GM19099 (cell line): ENCODE measurements around the gene VCP.

Experiments
- POLR2A ChIP-seq: IDR thresholded peaks from 3 replicates; pipeline ENCODE4 v1.6.1; 2011; ENCODE audit warnings: low read depth; ENCODE audit not compliant: insufficient read length; ENCODE audit errors: extremely low read depth

VCP gene

GRCh38 chr9:35054871-35055644 is 17.4 kb downstream of the VCP start:
- no peak for TF ChIP-seq POLR2A

GRCh38 chr9:35054185-35054835 is 18.1 kb downstream of the VCP start:
- no peak for TF ChIP-seq POLR2A

GRCh38 chr9:35051069-35051967 is 21.1 kb downstream of the VCP start:
- no peak for TF ChIP-seq POLR2A

- TF ChIP-seq POLR2A = no peak
Measured at GRCh38 chr9:35048511-35048910, 23.9 kb downstream of the VCP start.

GRCh38 chr9:35044071-35044470 is 28.4 kb downstream of the VCP start:
- no peak for TF ChIP-seq POLR2A

GRCh38 chr9:35042891-35043545 is 29.4 kb downstream of the VCP start:
- TF ChIP-seq POLR2A = no peak

- no peak for TF ChIP-seq POLR2A
Measured at GRCh38 chr9:35042081-35042604, 30.3 kb downstream of the VCP start.

- TF ChIP-seq POLR2A = no peak
Measured at GRCh38 chr9:35035851-35036701, 36.3 kb downstream of the VCP start.

- no peak for TF ChIP-seq POLR2A
Measured at GRCh38 chr9:35033101-35033500, 39.3 kb downstream of the VCP start.

- no peak for TF ChIP-seq POLR2A
Measured at GRCh38 chr9:35029852-35030251, 42.6 kb downstream of the VCP start.

GRCh38 chr9:35029241-35029640 is 43.2 kb downstream of the VCP start:
- no peak for TF ChIP-seq POLR2A

GRCh38 chr9:35028341-35028740 is 44.1 kb downstream of the VCP start:
- no peak for TF ChIP-seq POLR2A

- TF ChIP-seq POLR2A = no peak
Measured at GRCh38 chr9:35027860-35028259, 44.6 kb downstream of the VCP start.

- TF ChIP-seq POLR2A = no peak
Measured at GRCh38 chr9:35027374-35027773, 45.1 kb downstream of the VCP start.
